ENCODE measurements around the gene ABCA2.
"Not testable (repeated sequence)": the region's sequence is repeated elsewhere in the genome, so short reads cannot be mapped to it uniquely, and the experiment has no call there.

Gene ABCA2

GRCh38 chr9:137063311-137064026 lies 35.4 kb upstream of the ABCA2 start:
- H3K27ac ChIP-seq (replicated peaks; ENCODE audit: low read length) = no peak overlapping the region
- peaks cover 0 to 6% (median 0%) of the 10 kb centered on the region in 3 experiments for H3K27me3 ChIP-seq (ENCODE audit: control insufficient read depth in 3 of 3, insufficient read depth in 3 of 3, low read depth in 1 of 3, low read length in 3 of 3)
- H2AFZ ChIP-seq (ENCODE audit: low read length) = no peak overlapping the region
- H3K23ac ChIP-seq (ENCODE audit: low read depth, low read length, poor library complexity) = no peak overlapping the region
- H3K4me2 ChIP-seq (ENCODE audit: insufficient read depth, low read length, poor library complexity, severe bottlenecking) = no peak overlapping the region
- peaks cover under 1 to 2% of the 10 kb centered on the region in 2 donors for H3K4me1 ChIP-seq (ENCODE audit: control insufficient read depth in 2 of 2, insufficient read depth in 1 of 2, low read depth in 1 of 2, low read length in 2 of 2)
- H3K9me3 ChIP-seq (replicated peaks in 1 of 2; ENCODE audit: control insufficient read depth in 2 of 2, insufficient read depth in 1 of 2, low read depth in 1 of 2, low read length in 2 of 2) = peaks cover 0 to 2% of the 10 kb centered on the region in 2 donors
- no CpG with 5 or more reads among the region's 26 CpGs for WGBS, 2 donors (ENCODE audit: extremely low coverage in 2 of 2, insufficient read length in 2 of 2, insufficient replicate concordance in 1 of 2)
- H3K14ac ChIP-seq (ENCODE audit: low read length) = no peak overlapping the region
- H2BK15ac ChIP-seq (ENCODE audit: low read length) = peak overlapping the region; percentile 64
- no peak overlapping the region for H4K8ac ChIP-seq (ENCODE audit: low read depth, low read length)
- peaks cover 3 to 30% of the 10 kb centered on the region in 2 donors for H3K36me3 ChIP-seq (replicated peaks in 1 of 2; ENCODE audit: control insufficient read depth in 2 of 2, insufficient read depth in 2 of 2, low read length in 2 of 2)
- H3K9ac ChIP-seq (ENCODE audit: low read depth, low read length, poor library complexity) = peak overlapping the region; percentile 24
- peak overlapping the region; percentile 2 for H3K18ac ChIP-seq (ENCODE audit: low read length)
- no peak overlapping the region for H4K91ac ChIP-seq (ENCODE audit: low read depth, low read length, poor library complexity)
- H2BK120ac ChIP-seq (ENCODE audit: low read depth, low read length) = peak overlapping the region; percentile 41
- H2AK5ac ChIP-seq (ENCODE audit: low read depth, low read length) = peak overlapping the region; percentile 68
- H3K79me1 ChIP-seq (ENCODE audit: low read depth, low read length) = peaks cover 2% of the 10 kb centered on the region
- H2BK12ac ChIP-seq (ENCODE audit: low read length) = no peak overlapping the region
- DNase-seq (ENCODE audit: low spot score) = no peak
- no peak overlapping the region for H3K4me3 ChIP-seq (ENCODE audit: low read length in 2 of 2)
- H3K4ac ChIP-seq (ENCODE audit: low read length) = no peak overlapping the region
- no peak overlapping the region for H2BK5ac ChIP-seq (ENCODE audit: low read length)

DNA sequence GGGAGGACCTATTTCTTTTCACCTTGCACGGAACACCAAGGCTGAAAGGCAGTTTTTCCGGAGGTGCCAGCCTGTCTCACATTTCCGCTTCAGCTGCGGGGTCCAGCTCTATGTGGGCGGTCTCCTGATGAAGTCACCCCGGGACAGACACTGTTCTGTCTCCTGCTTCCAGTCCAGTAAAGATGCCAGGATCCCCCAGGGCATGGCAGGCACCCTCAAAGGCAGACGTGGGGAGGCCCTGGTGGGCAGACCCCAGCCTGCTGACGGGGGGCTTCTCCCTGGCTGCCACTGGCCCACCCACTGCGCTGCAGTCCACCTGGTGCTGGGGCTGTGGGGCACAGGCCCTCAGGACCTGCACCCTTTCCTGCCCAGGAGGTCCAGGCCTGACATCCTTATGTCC lies 34.8 kb upstream of the ABCA2 start:
- H3K27me3 ChIP-seq (ENCODE audit: control insufficient read depth in 3 of 3, insufficient read depth in 3 of 3, low read depth in 1 of 3, low read length in 3 of 3); H2AFZ ChIP-seq (ENCODE audit: low read length); H2AK5ac ChIP-seq (ENCODE audit: low read depth, low read length); H2BK12ac ChIP-seq (ENCODE audit: low read length); H2BK5ac ChIP-seq (ENCODE audit: low read length); H4K8ac ChIP-seq (ENCODE audit: low read depth, low read length); H3K4me1 ChIP-seq (ENCODE audit: control insufficient read depth in 2 of 2, insufficient read depth in 1 of 2, low read depth in 1 of 2, low read length in 2 of 2); H3K79me1 ChIP-seq (ENCODE audit: low read depth, low read length); H3K23ac ChIP-seq (ENCODE audit: low read depth, low read length, poor library complexity); H3K9ac ChIP-seq (ENCODE audit: low read depth, low read length, poor library complexity); DNase-seq (ENCODE audit: low spot score); H3K4me3 ChIP-seq (ENCODE audit: low read length in 2 of 2); H3K9me3 ChIP-seq (replicated peaks in 1 of 2; ENCODE audit: control insufficient read depth in 2 of 2, insufficient read depth in 1 of 2, low read depth in 1 of 2, low read length in 2 of 2); H2BK15ac ChIP-seq (ENCODE audit: low read length); H3K14ac ChIP-seq (ENCODE audit: low read length); H3K18ac ChIP-seq (ENCODE audit: low read length); H3K4me2 ChIP-seq (ENCODE audit: insufficient read depth, low read length, poor library complexity, severe bottlenecking); H3K27ac ChIP-seq (replicated peaks; ENCODE audit: low read length); H2BK120ac ChIP-seq (ENCODE audit: low read depth, low read length); H3K4ac ChIP-seq (ENCODE audit: low read length); H4K91ac ChIP-seq (ENCODE audit: low read depth, low read length, poor library complexity): not testable (repeated sequence)
- H3K36me3 ChIP-seq (replicated peaks in 1 of 2; ENCODE audit: control insufficient read depth in 2 of 2, insufficient read depth in 2 of 2, low read length in 2 of 2) = peaks cover 3 to 30% of the 10 kb centered on the region in 2 donors
- no CpG with 5 or more reads among the region's 9 CpGs for WGBS, 2 donors (ENCODE audit: extremely low coverage in 2 of 2, insufficient read length in 2 of 2, insufficient replicate concordance in 1 of 2)

GRCh38 chr9:137062384-137062783 lies 34.3 kb upstream of the ABCA2 start:
- H3K4me1 ChIP-seq (ENCODE audit: control insufficient read depth in 2 of 2, insufficient read depth in 1 of 2, low read depth in 1 of 2, low read length in 2 of 2) = no peaks in the 10 kb centered on the region
- peak overlapping the region; percentile 43 for H3K23ac ChIP-seq (ENCODE audit: low read depth, low read length, poor library complexity)
- H3K27ac ChIP-seq (replicated peaks; ENCODE audit: low read length) = no peak overlapping the region
- H3K9me3 ChIP-seq (replicated peaks in 1 of 2; ENCODE audit: control insufficient read depth in 2 of 2, insufficient read depth in 1 of 2, low read depth in 1 of 2, low read length in 2 of 2) = no peaks in the 10 kb centered on the region
- no peak for DNase-seq (ENCODE audit: low spot score)
- no peak overlapping the region for H2BK5ac ChIP-seq (ENCODE audit: low read length)
- no peak overlapping the region for H3K4me3 ChIP-seq (ENCODE audit: low read length in 2 of 2)
- no peak overlapping the region for H2BK120ac ChIP-seq (ENCODE audit: low read depth, low read length)
- H3K27me3 ChIP-seq (ENCODE audit: control insufficient read depth in 3 of 3, insufficient read depth in 3 of 3, low read depth in 1 of 3, low read length in 3 of 3) = peaks cover 0 to 11% (median 0%) of the 10 kb centered on the region in 3 experiments
- no peak overlapping the region for H3K4me2 ChIP-seq (ENCODE audit: insufficient read depth, low read length, poor library complexity, severe bottlenecking)
- H2AK5ac ChIP-seq (ENCODE audit: low read depth, low read length) = no peak overlapping the region
- WGBS, 2 donors (ENCODE audit: extremely low coverage in 2 of 2, insufficient read length in 2 of 2, insufficient replicate concordance in 1 of 2) = no CpG with 5 or more reads among the region's 15 CpGs
- H3K9ac ChIP-seq (ENCODE audit: low read depth, low read length, poor library complexity) = no peak overlapping the region
- H2BK15ac ChIP-seq (ENCODE audit: low read length) = no peak overlapping the region
- H3K14ac ChIP-seq (ENCODE audit: low read length) = no peak overlapping the region
- H4K91ac ChIP-seq (ENCODE audit: low read depth, low read length, poor library complexity) = no peak overlapping the region
- H2AFZ ChIP-seq (ENCODE audit: low read length) = no peak overlapping the region
- no peak overlapping the region for H4K8ac ChIP-seq (ENCODE audit: low read depth, low read length)
- H3K4ac ChIP-seq (ENCODE audit: low read length) = no peak overlapping the region
- no peak overlapping the region for H2BK12ac ChIP-seq (ENCODE audit: low read length)
- H3K18ac ChIP-seq (ENCODE audit: low read length) = no peak overlapping the region
- peaks cover 3 to 30% of the 10 kb centered on the region in 2 donors for H3K36me3 ChIP-seq (replicated peaks in 1 of 2; ENCODE audit: control insufficient read depth in 2 of 2, insufficient read depth in 2 of 2, low read length in 2 of 2)
- peaks cover 2% of the 10 kb centered on the region for H3K79me1 ChIP-seq (ENCODE audit: low read depth, low read length)

- Histone ChIP-seq H4K8ac (ENCODE audit: low read depth, low read length) (no peak overlapping the region), H3K14ac (ENCODE audit: low read length) (no peak overlapping the region), H2AK5ac (ENCODE audit: low read depth, low read length) (no peak overlapping the region), H3K27ac (replicated peaks; ENCODE audit: low read length) (no peak overlapping the region), H3K23ac (ENCODE audit: low read depth, low read length, poor library complexity) (no peak overlapping the region), H3K4me3 (ENCODE audit: low read length in 2 of 2) (no peak overlapping the region), H3K9ac (ENCODE audit: low read depth, low read length, poor library complexity) (no peak overlapping the region), H3K4me2 (ENCODE audit: insufficient read depth, low read length, poor library complexity, severe bottlenecking) (no peak overlapping the region), H3K18ac (ENCODE audit: low read length) (no peak overlapping the region), H3K4ac (ENCODE audit: low read length) (no peak overlapping the region), H2BK120ac (ENCODE audit: low read depth, low read length) (no peak overlapping the region), H3K9me3 (replicated peaks in 1 of 2; ENCODE audit: control insufficient read depth in 2 of 2, insufficient read depth in 1 of 2, low read depth in 1 of 2, low read length in 2 of 2) (peaks cover 0 to 1% of the 10 kb centered on the region in 2 donors), H3K4me1 (ENCODE audit: control insufficient read depth in 2 of 2, insufficient read depth in 1 of 2, low read depth in 1 of 2, low read length in 2 of 2) (peaks cover 8 to 13% of the 10 kb centered on the region in 2 donors), H2BK5ac (ENCODE audit: low read length) (no peak overlapping the region), H2BK12ac (ENCODE audit: low read length) (no peak overlapping the region), H4K91ac (ENCODE audit: low read depth, low read length, poor library complexity) (no peak overlapping the region), H2AFZ (ENCODE audit: low read length) (no peak overlapping the region), H3K27me3 (ENCODE audit: control insufficient read depth in 3 of 3, insufficient read depth in 3 of 3, low read depth in 1 of 3, low read length in 3 of 3) (peaks cover 7 to 45% (median 23%) of the 10 kb centered on the region in 3 experiments), H3K79me1 (ENCODE audit: low read depth, low read length) (peaks cover 2% of the 10 kb centered on the region), H2BK15ac (ENCODE audit: low read length) (no peak overlapping the region), H3K36me3 (replicated peaks in 1 of 2; ENCODE audit: control insufficient read depth in 2 of 2, insufficient read depth in 2 of 2, low read length in 2 of 2) (no peaks in the 10 kb centered on the region)
- no CpG with 5 or more reads among the region's 9 CpGs for WGBS, 2 donors (ENCODE audit: extremely low coverage in 2 of 2, insufficient read length in 2 of 2, insufficient replicate concordance in 1 of 2)
- no peak for DNase-seq (ENCODE audit: low spot score)
Observed at GRCh38 chr9:137058521-137059234, 30.6 kb upstream of the ABCA2 start.

Data from neuronal stem cell (in vitro differentiated cells).